Measurements from ENCODE around the gene NMRAL1. TPM values are rescaled to one million over a fixed set of nuclear protein-coding genes. Genes with fewer than 3 reads are reported as not detected.

Gene NMRAL1
- total RNA-seq, 1 experiment from 2014 or later = 81.3 TPM

DNA sequence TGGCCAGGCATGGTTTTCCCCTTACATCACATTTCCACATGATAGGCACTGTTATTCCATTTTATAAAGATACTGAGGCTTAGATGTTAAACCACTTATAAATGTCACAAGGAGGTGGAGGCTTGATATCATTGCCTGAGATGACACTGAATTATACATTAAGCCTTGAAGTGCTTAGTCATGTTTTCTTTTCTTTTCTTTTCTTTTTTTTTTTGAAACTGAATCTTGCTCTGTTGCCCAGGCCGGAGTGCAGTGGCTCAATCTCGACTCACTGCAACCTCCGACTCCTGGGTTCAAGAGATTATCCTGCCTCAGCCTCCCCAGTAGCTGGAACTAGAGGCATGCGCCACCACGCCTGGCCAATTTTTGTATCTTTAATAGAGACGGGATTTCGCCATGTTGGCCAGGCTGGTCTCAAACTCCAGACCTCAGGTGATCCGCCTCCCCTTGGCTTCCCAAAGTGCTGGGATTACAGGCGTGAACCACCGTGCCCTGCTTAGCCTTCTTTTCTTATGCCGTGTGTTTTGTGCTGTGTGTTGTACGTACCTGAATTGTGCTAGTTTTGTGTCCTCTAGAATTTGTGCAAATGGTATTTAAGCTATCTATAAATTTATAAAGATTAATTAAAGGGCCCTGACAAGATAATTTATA, 47.6 kb downstream of the NMRAL1 start:
- DNase-seq (ENCODE audit: low spot score) = no peak

GRCh38 chr16:4426021-4426684, 48.3 kb downstream of the NMRAL1 start:
- DNase-seq (ENCODE audit: low spot score) = peak; percentile 66

GRCh38 chr16:4425378-4426020, 48.9 kb downstream of the NMRAL1 start, which contains the start of gene DNAJA3:
DNAJA3 (plus strand) TSS chr16:4425868; CDS start chr16:4425882, 14 bp downstream.
- DNase-seq (ENCODE audit: low spot score) = peak; percentile 96

DNA sequence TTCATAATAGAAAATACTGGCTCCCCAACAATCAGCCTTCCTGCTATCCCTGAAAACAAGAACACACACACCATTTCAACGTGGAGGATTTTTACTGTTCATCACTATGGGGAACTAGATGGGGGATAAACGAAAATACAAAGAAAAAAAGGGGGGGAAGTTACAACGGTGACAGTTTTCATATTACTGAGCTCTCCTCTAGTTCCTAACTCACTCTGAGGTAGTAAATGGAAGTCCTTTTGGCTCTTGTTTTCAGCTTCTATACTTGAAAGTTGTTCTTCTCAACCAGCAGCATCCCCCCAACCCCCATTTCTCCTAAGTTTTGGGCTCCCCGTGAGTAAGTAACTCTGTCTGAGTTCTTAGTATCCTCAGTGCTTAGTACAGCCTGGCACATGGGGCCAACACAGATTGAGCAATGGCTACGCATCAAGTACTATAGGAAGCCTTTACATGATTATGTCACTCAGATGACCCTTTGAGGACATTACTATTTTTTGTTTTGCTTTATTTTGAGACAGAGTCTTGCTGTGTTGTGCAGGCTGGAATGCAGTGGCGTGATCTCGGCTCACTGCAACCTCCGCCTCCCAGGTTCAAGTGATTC, 53.8 kb downstream of the NMRAL1 start:
- no peak for DNase-seq (ENCODE audit: low spot score)

- no peak for DNase-seq (ENCODE audit: low spot score)
Measured at GRCh38 chr16:4419402-4419959, 54.9 kb downstream of the NMRAL1 start.

GRCh38 chr16:4416200-4417032, 58.0 kb downstream of the NMRAL1 start, which contains the start of gene CORO7:
CORO7 (minus strand) TSS chr16:4416596; CDS start chr16:4416518, 78 bp downstream.
- peak; percentile 91 for DNase-seq (ENCODE audit: low spot score)

DNA sequence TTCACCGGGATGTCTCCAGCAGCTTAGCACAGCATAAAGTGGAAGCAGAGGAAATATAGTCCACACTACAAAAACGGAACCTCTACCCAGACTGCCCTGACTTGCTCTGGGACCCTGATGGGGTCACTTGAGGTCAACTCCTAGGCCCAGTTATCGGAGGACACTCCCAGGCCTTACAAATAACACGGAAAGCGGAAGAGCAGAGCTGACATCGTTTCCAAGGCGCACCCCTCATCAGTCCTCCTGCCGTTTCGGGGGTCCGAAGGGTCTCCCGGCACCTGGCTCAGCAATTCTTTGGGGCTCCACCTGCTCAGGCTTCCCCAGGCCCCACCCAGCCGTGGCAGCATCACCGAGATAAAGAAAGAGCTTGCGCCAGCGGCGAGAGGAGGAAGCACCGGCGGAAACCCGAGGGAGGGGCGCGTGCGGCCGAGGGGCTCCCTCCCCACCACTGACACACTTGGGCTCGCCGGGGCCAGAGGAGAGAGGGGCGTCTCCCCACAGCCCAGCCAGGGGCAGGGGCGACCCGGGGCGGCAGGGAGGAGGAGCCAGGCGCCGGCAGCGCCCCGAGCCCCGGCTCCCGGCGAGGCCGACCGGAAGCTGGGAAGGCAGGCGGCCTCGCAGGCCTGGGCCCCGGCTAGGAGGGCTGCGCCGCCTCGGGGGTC, 58.8 kb downstream of the NMRAL1 start:
- DNase-seq (ENCODE audit: low spot score) = peak; percentile 44

- DNase-seq (ENCODE audit: low spot score) = peak; percentile 87
Measured at GRCh38 chr16:4414187-4414917, 60.1 kb downstream of the NMRAL1 start.

- no peak for DNase-seq (ENCODE audit: low spot score)
Measured at GRCh38 chr16:4412854-4413253, 61.6 kb downstream of the NMRAL1 start.

DNA sequence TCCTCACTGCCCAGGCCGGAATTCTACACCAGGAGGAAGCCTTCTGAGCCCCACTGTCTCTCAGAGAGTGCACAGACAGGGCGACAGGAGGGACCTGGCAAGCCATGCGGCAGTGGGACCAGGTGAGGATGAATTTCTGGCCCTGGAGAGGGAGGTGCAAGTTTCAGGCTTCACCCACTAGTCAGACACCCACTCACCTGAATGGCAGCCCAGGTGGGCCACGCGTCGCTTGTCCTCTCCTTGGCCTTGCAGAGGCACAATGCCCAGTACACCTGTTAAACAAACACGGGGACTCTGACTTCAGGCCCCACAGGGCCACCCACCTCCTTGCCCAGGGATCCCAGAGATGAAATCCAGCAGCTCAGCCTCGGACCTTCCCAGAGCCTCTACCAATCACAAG, 62.3 kb downstream of the NMRAL1 start:
- DNase-seq (ENCODE audit: low spot score) = no peak

Small RNAs within 50 kb of the gene (small RNA-seq; reads per million reads assigned to genes)
- not detected for gene AC012676.2

Other genes starting within 250 kb of the NMRAL1 start
- 0.03 TPM in 1 of 2 replicates, not detected in the other for gene SRL, start 232.5 kb downstream of the NMRAL1 start, total RNA-seq (2014; rRNA removed; shearing (Covaris generic))
- gene TFAP4, start 201.6 kb downstream of the NMRAL1 start, total RNA-seq (2014; rRNA removed; shearing (Covaris generic)) = 40.7 and 51.7 TPM in 2 replicates
- 6.7 and 7.4 TPM in 2 replicates for gene GLIS2, start 158.6 kb downstream of the NMRAL1 start, total RNA-seq (2014; rRNA removed; shearing (Covaris generic))
- gene PAM16, start 123.3 kb downstream of the NMRAL1 start, total RNA-seq (2014; rRNA removed; shearing (Covaris generic)) = 159 and 165 TPM in 2 replicates
- gene VASN, start 102.8 kb downstream of the NMRAL1 start, total RNA-seq (2014; rRNA removed; shearing (Covaris generic)) = 1.8 and 2.2 TPM in 2 replicates
- 36.8 and 48.6 TPM in 2 replicates for gene CORO7, start 58.0 kb downstream of the NMRAL1 start, total RNA-seq (2014; rRNA removed; shearing (Covaris generic))
- gene DNAJA3, start 48.8 kb downstream of the NMRAL1 start, total RNA-seq (2014; rRNA removed; shearing (Covaris generic)) = 82.4 and 86.9 TPM in 2 replicates
- gene HMOX2, start 1.8 kb upstream of the NMRAL1 start, total RNA-seq (2014; rRNA removed; shearing (Covaris generic)) = 105 and 113 TPM in 2 replicates
- not detected in 2 replicates for gene CDIP1, start 64.1 kb upstream of the NMRAL1 start, total RNA-seq (2014; rRNA removed; shearing (Covaris generic))
- gene C16orf96, start 81.7 kb upstream of the NMRAL1 start, total RNA-seq (2014; rRNA removed; shearing (Covaris generic)) = not detected in 2 replicates
- gene UBALD1, start 140.3 kb upstream of the NMRAL1 start, total RNA-seq (2014; rRNA removed; shearing (Covaris generic)) = 58.0 and 83.0 TPM in 2 replicates
- gene MGRN1, start 150.2 kb upstream of the NMRAL1 start, total RNA-seq (2014; rRNA removed; shearing (Covaris generic)) = 27.4 and 31.3 TPM in 2 replicates
- 81.9 and 82.4 TPM in 2 replicates for gene NUDT16L1, start 218.9 kb upstream of the NMRAL1 start, total RNA-seq (2014; rRNA removed; shearing (Covaris generic))